Lung (tissue), 12 donors: ENCODE results near the gene OR5B21. TPM values are rescaled to one million over a fixed set of nuclear protein-coding genes. Genes with fewer than 3 reads are reported as not detected.

Experiments used
- ATAC-seq: fragments of 200-7000 bp; cut with Tn5 transposase; one replicate; pipeline ENCODE4 v1.9.1; 2020; ENCODE audit warnings: moderate number of reproducible peaks; ENCODE audit not compliant: insufficient read depth, low FRiP score
- DNase-seq, 3 donors: peaks; one replicate each; pipeline ENCODE4 v3.0.0-alpha.2; 2013 to 2017
- H3K27ac ChIP-seq, 2 donors: one replicate each; pipeline ENCODE4 v1.5.1; 2013; ENCODE audit warnings: mild to moderate bottlenecking in 2 of 2, moderate library complexity in 2 of 2, control low read depth in 1 of 2, inconsistent platforms in 1 of 2, low read depth in 1 of 2, low read length in 1 of 2
- H3K27me3 ChIP-seq, 3 donors: one replicate each; pipeline ENCODE4 v1.5.1; 2013; ENCODE audit warnings: low read length in 2 of 3; ENCODE audit not compliant: control insufficient read depth in 3 of 3, insufficient read depth in 3 of 3
- H3K36me3 ChIP-seq, 4 donors: one replicate each; pipeline ENCODE4 v1.5.1; 2013; ENCODE audit warnings: low read length in 4 of 4, mild to moderate bottlenecking in 1 of 4, moderate library complexity in 1 of 4; ENCODE audit not compliant: control insufficient read depth in 4 of 4, insufficient read depth in 4 of 4
- H3K4me1 ChIP-seq, 5 donors: one replicate each; pipeline ENCODE4 v1.5.1; 2013; ENCODE audit warnings: low read length in 5 of 5, mild to moderate bottlenecking in 2 of 5, moderate library complexity in 1 of 5; ENCODE audit not compliant: control insufficient read depth in 5 of 5, insufficient read depth in 5 of 5
- H3K4me3 ChIP-seq: one replicate; pipeline ENCODE4 v1.5.1; 2013; ENCODE audit warnings: mild to moderate bottlenecking, control low read depth, moderate library complexity
- H3K9ac ChIP-seq, 2 donors: one replicate each; pipeline ENCODE4 v1.5.1; 2013; ENCODE audit warnings: low read length in 2 of 2, control low read depth in 1 of 2; ENCODE audit not compliant: insufficient read depth in 1 of 2
- H3K9me3 ChIP-seq, 4 donors: one replicate each; pipeline ENCODE4 v1.5.1; 2013; ENCODE audit warnings: low read length in 3 of 4, mild to moderate bottlenecking in 1 of 4, moderate library complexity in 1 of 4; ENCODE audit not compliant: control insufficient read depth in 4 of 4, insufficient read depth in 3 of 4
- WGBS, 2 donors: extraction: QIAGEN DNeasy Blood & Tissue Kit; methylation state at CpG; one replicate each; pipeline ENCODE4 v1.1.7; 2013; 5-methylcytosine and 5-hydroxymethylcytosine counted together
- polyA plus RNA-seq, 2 donors: library from polyadenylated mRNA; stranded (reverse); fragments of 200-250 nt; gene quantifications; one replicate each; pipeline ENCODE4 v1.2.1, GENCODE V29; 2013
- total RNA-seq, 2 donors: library from RNA; depleted of rRNA in 1 of 2; stranded (reverse); fragments of >200 nt in 1 of 2; gene quantifications; one replicate each; pipeline ENCODE4 v1.2.1, GENCODE V29; 2014 to 2021
- TF ChIP-seq, protein P1 (sequence below): IDR thresholded peaks from 2 replicates; pipeline ENCODE4 v1.5.1; 2012; ENCODE audit warnings: mild to moderate bottlenecking; ENCODE audit errors: control extremely low read depth, extremely low read depth
- donor health status: control.
- donor health status: control.
- donor health status: Bipolar disorder and iron deficiency.
- donor health status: healthy.
- donor health status: DM: yes; HTN: yes; CAD: no.

The OR5B21 gene
- total and polyA plus RNA-seq, 4 donors: 0.31 TPM; not detected in 3

DNA sequence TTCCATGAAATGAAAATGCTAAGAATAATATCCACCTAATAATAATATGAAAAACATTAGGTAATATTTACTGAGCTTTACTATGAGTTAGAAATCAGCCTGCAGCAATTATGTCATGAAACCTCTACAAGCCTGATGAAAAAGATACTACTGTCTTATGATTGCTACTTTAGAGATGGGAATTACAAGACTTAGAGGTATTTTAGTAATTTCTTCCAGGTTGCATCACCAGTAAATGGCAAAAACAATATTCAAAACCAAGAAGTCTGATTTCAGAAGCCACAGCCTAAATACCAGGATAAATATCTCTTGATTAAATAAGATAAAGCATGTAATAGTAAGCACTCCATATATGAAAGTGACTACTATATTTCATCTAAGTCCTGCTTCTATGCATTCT lies 13.8 kb downstream of the OR5B21 start:
- H3K27ac ChIP-seq: no peak overlapping the region
- ATAC-seq: no peak

DNA sequence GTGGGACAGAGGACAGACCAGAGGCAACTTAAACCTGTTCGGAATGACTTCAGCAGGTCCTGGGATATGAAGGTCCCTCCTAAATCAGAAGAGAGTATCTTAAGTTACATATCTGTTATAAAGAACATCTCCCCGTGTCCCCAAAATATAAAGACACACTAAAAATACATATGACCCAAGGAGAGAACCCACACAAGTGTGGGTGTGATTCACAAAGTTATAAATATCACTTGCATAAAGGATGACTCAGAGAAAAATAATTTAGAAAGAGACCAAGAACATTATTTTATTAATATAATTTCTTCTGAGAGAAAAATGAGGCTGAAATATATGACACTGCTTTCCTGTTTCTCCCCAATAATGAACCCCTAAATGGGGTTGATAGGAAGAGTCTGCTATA lies 14.2 kb downstream of the OR5B21 start:
- WGBS, 2 donors: 76 to 93% methylated on average over 2 of the region's 2 CpGs
- Histone ChIP-seq H3K4me3 (no peak overlapping the region), H3K27me3 (no peaks in the 10 kb centered on the region), H3K36me3 (no peaks in the 10 kb centered on the region), H3K9ac (no peak overlapping the region), H3K27ac (no peak overlapping the region), H3K4me1 (no peaks in the 10 kb centered on the region), H3K9me3 (no peaks in the 10 kb centered on the region)
- TF ChIP-seq, protein P1, sequence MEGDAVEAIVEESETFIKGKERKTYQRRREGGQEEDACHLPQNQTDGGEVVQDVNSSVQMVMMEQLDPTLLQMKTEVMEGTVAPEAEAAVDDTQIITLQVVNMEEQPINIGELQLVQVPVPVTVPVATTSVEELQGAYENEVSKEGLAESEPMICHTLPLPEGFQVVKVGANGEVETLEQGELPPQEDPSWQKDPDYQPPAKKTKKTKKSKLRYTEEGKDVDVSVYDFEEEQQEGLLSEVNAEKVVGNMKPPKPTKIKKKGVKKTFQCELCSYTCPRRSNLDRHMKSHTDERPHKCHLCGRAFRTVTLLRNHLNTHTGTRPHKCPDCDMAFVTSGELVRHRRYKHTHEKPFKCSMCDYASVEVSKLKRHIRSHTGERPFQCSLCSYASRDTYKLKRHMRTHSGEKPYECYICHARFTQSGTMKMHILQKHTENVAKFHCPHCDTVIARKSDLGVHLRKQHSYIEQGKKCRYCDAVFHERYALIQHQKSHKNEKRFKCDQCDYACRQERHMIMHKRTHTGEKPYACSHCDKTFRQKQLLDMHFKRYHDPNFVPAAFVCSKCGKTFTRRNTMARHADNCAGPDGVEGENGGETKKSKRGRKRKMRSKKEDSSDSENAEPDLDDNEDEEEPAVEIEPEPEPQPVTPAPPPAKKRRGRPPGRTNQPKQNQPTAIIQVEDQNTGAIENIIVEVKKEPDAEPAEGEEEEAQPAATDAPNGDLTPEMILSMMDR: no peak
- no peak for ATAC-seq
- no peak for DNase-seq

More for the DNA sequence above, 13.8 kb downstream of the OR5B21 start:
- H3K9ac ChIP-seq: no peak overlapping the region
- H3K36me3 ChIP-seq: no peaks in the 10 kb centered on the region
- no peaks in the 10 kb centered on the region for H3K4me1 ChIP-seq
- no peaks in the 10 kb centered on the region for H3K27me3 ChIP-seq
- TF ChIP-seq, protein P1: no peak
- DNase-seq: no peak
- no peaks in the 10 kb centered on the region for H3K9me3 ChIP-seq
- no peak overlapping the region for H3K4me3 ChIP-seq

DNA sequence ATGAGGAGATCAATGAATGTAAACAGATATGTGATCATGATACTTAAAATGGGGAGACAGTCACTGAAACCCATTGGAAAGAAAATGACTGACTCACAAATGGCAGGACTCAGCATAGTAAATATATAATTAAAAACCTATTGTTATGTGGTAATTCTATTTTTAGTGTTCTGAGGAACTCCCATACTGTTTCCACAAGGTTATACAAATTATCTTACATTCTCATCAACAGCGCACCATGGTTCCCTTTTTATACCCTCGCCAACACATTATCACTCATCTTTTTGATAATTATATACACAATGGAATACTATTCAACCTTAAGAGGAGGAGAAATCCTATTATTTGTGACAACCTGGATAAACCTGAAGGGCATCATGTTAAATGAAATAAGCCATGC lies 17.1 kb downstream of the OR5B21 start:
- Histone ChIP-seq H3K27me3 (no peaks in the 10 kb centered on the region), H3K36me3 (no peaks in the 10 kb centered on the region), H3K4me1 (no peaks in the 10 kb centered on the region), H3K4me3 (no peak overlapping the region), H3K27ac (no peak overlapping the region), H3K9me3 (no peaks in the 10 kb centered on the region), H3K9ac (no peak overlapping the region)
- DNase-seq: no peak
- 54 to 57% methylated on average over 2 of the region's 2 CpGs for WGBS, 2 donors
- ATAC-seq: no peak
- TF ChIP-seq, protein P1: no peak

DNA sequence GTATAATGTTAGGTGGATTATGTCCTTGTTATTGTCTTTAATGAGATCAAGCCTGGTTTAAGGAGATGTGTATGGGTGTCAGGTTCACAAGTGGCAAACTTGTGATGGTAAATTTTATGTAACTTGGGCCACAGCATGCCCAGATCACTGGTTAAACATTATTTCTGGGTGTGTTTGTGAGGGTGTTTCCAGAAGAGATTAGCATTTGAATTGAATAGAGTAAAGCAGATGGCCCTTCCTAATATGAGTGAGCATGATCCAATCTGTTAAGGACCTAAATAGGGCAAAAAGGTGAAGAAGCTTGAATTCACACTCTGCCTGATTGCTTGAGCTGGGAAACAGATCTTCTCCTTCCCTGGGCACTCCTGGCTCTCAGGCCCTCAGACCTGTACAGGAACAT lies 20.7 kb downstream of the OR5B21 start:
- Histone ChIP-seq H3K27ac (no peak overlapping the region), H3K9me3 (no peaks in the 10 kb centered on the region), H3K27me3 (no peaks in the 10 kb centered on the region), H3K9ac (no peak overlapping the region), H3K4me1 (no peaks in the 10 kb centered on the region), H3K36me3 (no peaks in the 10 kb centered on the region), H3K4me3 (no peak overlapping the region)
- TF ChIP-seq, protein P1: no peak
- DNase-seq (no peak), ATAC-seq (no peak)
